Activated naive CD8-positive, alpha-beta T cell treated with anti-CD3 and anti-CD28 coated beads for 36 hours (primary cell): ENCODE data around the gene MCTP1. TPM values are rescaled to one million over a fixed set of nuclear protein-coding genes. Genes with fewer than 3 reads are reported as not detected.

ENCODE experiments used
- DNase-seq: peaks from one replicate; pipeline ENCODE4 v3.0.0; 2021
- H3K27ac Mint-ChIP-seq: one replicate; pipeline ENCODE4 v1.8.0; 2022; ENCODE audit warnings: mild to moderate bottlenecking, moderate library complexity, mixed read lengths
- H3K27me3 Mint-ChIP-seq: one replicate; pipeline ENCODE4 v1.8.0; 2022; ENCODE audit warnings: mild to moderate bottlenecking, mixed read lengths
- H3K36me3 Mint-ChIP-seq: one replicate; pipeline ENCODE4 v1.8.0; 2021; ENCODE audit warnings: mild to moderate bottlenecking, mixed read lengths
- H3K4me1 Mint-ChIP-seq: one replicate; pipeline ENCODE4 v1.8.0; 2021; ENCODE audit warnings: mixed read lengths
- H3K4me3 Mint-ChIP-seq: one replicate; pipeline ENCODE4 v1.8.0; 2022; ENCODE audit warnings: mild to moderate bottlenecking, moderate library complexity, mixed read lengths
- H3K9me3 Mint-ChIP-seq: one replicate; pipeline ENCODE4 v1.8.0; 2022; ENCODE audit warnings: mixed read lengths
- total RNA-seq, 2 experiments: library from RNA; stranded (reverse); gene quantifications; one replicate each; pipeline ENCODE4 v1.2.3, GENCODE V29; 2021

Gene MCTP1
- total RNA-seq, 2 experiments from 2014 or later: 1.1 to 1.3 TPM

DNA sequence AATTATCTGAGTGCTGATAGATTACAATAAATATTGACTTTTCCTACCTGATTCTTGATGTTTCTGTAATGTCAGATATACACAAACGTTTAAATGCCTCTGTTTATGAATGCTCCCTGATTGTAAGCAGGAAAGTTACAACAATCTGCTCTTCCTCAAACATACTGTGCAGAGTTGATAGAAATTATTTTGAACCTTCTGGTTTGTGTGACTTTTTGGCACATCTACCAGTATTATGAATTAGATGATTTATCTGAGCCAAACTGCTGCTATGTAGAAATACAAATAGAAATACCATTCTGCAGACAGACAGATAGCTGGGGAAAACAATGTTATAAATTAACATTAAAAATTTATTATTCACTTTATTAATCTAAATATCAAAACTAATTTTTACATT lies 553.4 kb downstream of the MCTP1 start:
- Mint-ChIP-seq H3K9me3 (no peaks in the 10 kb centered on the region), H3K36me3 (no peaks in the 10 kb centered on the region), H3K4me1 (no peaks in the 10 kb centered on the region), H3K4me3 (no peak overlapping the region), H3K27ac (no peak overlapping the region), H3K27me3 (no peaks in the 10 kb centered on the region)
- DNase-seq: no peak

DNA sequence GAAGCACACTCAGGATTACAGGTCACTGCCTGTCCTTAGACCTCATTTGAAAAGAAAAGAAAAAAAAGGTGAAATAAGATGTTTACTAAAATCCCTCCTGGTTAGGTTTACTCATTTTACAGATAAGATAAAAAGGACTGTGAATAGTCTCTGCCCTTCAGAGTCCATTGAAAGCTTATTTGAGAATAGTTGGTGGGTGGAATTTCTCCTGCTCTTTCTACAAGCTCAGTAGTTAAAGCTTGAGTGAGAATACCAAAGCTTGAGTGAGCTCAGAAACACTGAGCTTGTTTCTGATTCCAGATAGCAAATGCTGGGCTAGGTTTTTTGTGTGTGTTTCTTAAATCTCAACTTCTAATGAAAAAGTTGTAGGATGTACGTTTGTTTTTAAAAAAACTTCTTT lies 559.8 kb downstream of the MCTP1 start:
- Mint-ChIP-seq H3K36me3 (no peaks in the 10 kb centered on the region), H3K4me1 (no peaks in the 10 kb centered on the region), H3K4me3 (no peak overlapping the region), H3K9me3 (no peaks in the 10 kb centered on the region), H3K27ac (no peak overlapping the region), H3K27me3 (no peaks in the 10 kb centered on the region)
- DNase-seq: no peak

DNA sequence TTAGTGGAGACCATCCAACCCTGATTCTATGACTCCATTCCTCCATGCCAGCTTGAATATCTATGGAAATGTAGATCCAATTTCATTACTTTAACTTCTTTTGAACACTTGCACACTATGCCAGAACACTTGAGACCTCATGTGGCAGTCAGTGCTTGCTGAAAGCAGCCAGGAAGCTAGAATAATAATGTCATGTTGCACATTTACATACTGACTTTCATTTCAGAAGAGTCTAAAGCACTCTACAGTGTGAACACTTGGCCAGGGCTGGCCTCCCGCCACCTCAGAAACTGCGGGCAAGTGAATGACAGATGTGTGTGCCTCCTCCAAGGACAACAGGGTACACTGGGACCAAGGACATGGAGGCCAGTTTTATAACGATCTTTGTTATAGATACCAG lies 569.1 kb downstream of the MCTP1 start:
- peaks cover 6% of the 10 kb centered on the region for H3K9me3 Mint-ChIP-seq
- DNase-seq: no peak
- no peaks in the 10 kb centered on the region for H3K27me3 Mint-ChIP-seq
- no peak overlapping the region for H3K27ac Mint-ChIP-seq
- H3K36me3 Mint-ChIP-seq: peaks cover 3% of the 10 kb centered on the region
- no peaks in the 10 kb centered on the region for H3K4me1 Mint-ChIP-seq
- H3K4me3 Mint-ChIP-seq: no peak overlapping the region

DNA sequence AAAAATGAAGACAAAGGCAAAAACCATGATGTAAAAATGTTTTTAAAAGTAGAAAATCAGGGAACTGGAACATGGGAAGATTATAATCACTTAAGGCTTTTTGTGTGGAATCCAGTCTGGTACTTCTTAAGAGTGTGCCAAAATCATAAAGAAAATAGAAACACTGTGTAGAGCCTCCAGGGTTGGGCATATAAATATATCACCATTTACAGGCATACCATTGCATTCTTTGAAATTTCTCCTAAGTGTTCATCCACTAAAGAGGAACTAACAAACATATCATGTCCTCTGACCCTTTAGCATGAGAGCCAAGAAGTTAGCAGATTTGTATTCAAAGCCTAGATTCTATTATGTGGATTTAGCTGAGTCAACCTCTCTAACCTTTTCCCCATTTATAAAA lies 573.1 kb downstream of the MCTP1 start:
- Mint-ChIP-seq H3K27me3 (no peaks in the 10 kb centered on the region), H3K36me3 (peaks cover 9% of the 10 kb centered on the region), H3K27ac (no peak overlapping the region), H3K4me1 (no peaks in the 10 kb centered on the region), H3K4me3 (no peak overlapping the region), H3K9me3 (no peaks in the 10 kb centered on the region)
- no peak for DNase-seq

DNA sequence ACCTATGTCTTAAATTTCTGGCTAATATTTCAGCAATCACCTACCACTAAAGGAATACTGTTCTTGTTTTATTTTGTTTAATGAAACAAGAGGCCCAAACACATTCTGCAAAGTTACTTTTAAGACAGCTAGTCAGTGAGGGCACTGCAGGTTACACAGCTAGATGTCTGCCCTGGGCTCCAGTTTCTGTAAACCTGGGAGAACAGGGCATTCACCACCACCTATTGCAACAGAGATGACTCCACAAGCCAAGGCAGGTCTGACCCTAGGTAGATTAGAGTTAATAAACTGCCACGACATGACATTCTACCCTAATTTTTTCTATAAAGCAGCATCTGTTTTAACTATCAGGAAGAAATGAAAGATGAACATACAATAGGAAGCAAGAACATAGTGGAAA lies 575.6 kb downstream of the MCTP1 start:
- Mint-ChIP-seq H3K27ac (no peak overlapping the region), H3K36me3 (peaks cover 9% of the 10 kb centered on the region), H3K4me1 (no peaks in the 10 kb centered on the region), H3K4me3 (no peak overlapping the region), H3K27me3 (no peaks in the 10 kb centered on the region), H3K9me3 (no peaks in the 10 kb centered on the region)
- no peak for DNase-seq

DNA sequence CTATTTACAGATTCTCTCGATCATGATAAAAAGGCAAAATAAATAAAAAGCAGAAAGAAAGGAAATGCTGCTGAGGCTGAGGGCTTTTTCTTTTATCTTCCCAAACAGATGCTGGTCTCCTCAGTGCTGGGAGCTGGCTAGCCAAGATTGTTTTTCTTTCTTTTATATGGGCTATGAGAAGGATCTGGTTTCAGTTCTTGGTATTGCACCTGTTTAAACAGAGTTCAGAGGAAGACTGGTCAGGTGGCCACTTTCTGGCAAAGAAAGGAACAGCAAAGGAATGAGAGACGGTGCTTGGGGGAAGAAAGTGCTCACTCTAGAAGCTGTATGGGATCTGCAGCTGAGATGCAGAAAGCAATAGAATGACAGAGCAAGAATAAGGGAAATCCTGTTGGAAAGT lies 577.5 kb downstream of the MCTP1 start:
- Mint-ChIP-seq H3K27me3 (no peaks in the 10 kb centered on the region), H3K9me3 (no peaks in the 10 kb centered on the region), H3K36me3 (peaks cover 14% of the 10 kb centered on the region), H3K27ac (no peak overlapping the region), H3K4me3 (no peak overlapping the region), H3K4me1 (peaks cover 5% of the 10 kb centered on the region)
- no peak for DNase-seq

DNA sequence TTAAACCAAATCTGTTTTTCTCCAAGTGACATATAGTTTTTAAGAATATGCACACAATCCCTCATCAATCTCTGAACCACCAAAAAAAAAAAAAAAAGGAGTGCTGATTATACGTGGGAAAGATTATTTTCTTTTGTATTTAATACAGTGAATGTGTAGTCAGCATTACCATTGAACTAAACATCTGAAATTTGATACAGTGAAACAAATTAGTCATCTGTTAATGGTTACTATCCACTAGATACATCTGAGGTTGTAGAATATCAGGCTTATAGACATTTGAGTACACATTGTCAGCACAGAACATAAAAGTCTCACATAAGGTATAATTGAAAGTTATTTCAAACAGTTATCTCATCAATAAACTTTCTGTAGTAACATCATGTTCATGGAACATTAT lies 579.5 kb downstream of the MCTP1 start:
- DNase-seq: no peak
- H3K9me3 Mint-ChIP-seq: no peaks in the 10 kb centered on the region
- H3K27ac Mint-ChIP-seq: no peak overlapping the region
- H3K4me3 Mint-ChIP-seq: no peak overlapping the region
- H3K27me3 Mint-ChIP-seq: no peaks in the 10 kb centered on the region
- peaks cover 11% of the 10 kb centered on the region for H3K36me3 Mint-ChIP-seq
- peaks cover 6% of the 10 kb centered on the region for H3K4me1 Mint-ChIP-seq

DNA sequence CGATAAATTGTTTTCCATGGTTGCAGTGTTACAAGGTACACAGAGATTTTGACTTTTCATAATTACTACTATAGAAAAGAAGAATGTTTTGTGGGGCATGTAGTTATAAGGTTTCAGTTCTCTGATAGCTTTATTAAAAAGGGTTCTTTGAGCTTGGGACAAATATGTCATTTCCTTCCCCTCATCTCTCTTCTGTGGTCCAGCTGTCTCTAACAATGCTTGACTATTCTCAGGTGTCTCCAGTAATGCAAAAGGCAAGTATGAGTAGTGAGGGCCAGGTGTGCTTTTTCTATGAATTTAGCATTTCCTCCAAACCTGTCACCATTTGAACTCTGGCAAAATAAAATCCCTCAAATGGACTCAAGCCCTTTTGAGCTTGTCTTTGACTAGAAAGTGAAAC lies 582.2 kb downstream of the MCTP1 start:
- H3K9me3 Mint-ChIP-seq: no peaks in the 10 kb centered on the region
- H3K4me1 Mint-ChIP-seq: peaks cover 8% of the 10 kb centered on the region
- no peaks in the 10 kb centered on the region for H3K27me3 Mint-ChIP-seq
- H3K4me3 Mint-ChIP-seq: no peak overlapping the region
- H3K36me3 Mint-ChIP-seq: peaks cover 4% of the 10 kb centered on the region
- no peak for DNase-seq
- H3K27ac Mint-ChIP-seq: no peak overlapping the region

DNA sequence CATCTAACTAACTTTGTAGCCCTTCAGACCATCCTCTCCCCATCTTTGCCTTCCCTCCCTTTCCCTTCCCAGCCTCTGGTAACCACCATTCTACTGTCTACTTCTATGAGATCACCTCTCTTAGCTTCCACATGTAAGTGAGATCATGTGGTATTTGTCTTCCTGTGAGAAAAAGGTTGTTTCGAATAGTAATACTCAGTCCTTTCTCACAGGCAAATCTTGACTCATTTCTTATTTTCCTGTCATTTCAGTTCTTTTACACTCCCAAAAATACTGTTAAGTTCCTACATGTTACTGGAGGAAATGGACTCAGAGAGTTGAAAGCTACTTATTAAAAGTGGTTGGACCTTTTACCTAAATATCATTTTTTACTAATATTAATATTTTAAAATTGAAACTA lies 584.3 kb downstream of the MCTP1 start:
- Mint-ChIP-seq H3K4me1 (peaks cover 8% of the 10 kb centered on the region), H3K36me3 (peaks cover 4% of the 10 kb centered on the region), H3K4me3 (no peak overlapping the region), H3K9me3 (no peaks in the 10 kb centered on the region), H3K27ac (no peak overlapping the region), H3K27me3 (no peaks in the 10 kb centered on the region)
- no peak for DNase-seq

DNA sequence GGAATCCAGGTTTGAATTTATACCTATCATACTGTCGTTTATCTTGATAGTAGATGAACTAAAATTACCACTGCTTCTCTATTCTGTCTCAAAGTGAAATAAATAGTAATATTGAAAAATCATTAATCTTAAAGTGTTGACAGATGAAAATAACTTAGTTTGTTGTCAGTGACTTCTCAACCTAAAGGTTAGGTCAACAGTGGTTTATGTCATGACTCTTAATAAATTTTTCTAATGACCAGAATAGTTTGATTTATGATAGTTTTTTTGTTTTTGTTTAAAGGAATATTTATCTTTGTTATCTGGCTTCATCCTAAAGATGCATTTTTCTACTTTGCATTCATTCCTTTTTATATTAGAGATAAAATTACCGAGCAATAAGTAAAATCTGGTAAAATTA lies 585.3 kb downstream of the MCTP1 start:
- Mint-ChIP-seq H3K27ac (no peak overlapping the region), H3K4me1 (peaks cover 8% of the 10 kb centered on the region), H3K9me3 (no peaks in the 10 kb centered on the region), H3K27me3 (no peaks in the 10 kb centered on the region), H3K36me3 (peaks cover 4% of the 10 kb centered on the region), H3K4me3 (no peak overlapping the region)
- DNase-seq: no peak

DNA sequence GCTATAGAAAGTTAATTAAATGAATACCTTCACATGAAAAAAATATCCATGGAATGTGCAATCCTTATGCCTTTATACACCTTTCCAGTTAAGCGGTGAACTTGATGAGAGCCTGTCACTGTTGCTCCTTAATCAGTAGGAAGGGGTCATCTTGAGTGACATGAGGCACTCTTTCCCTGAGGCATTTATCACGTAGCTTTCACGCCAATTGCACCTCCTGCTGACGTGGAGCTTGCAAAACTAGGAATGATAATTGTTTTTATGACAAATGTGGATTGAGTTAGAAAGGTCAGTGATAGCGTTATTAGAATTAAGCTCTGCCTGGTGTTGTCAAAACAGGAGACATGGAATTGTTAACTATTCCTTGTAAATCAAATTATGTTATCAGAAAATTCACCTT lies 586.7 kb downstream of the MCTP1 start:
- no peak overlapping the region for H3K27ac Mint-ChIP-seq
- no peaks in the 10 kb centered on the region for H3K9me3 Mint-ChIP-seq
- H3K4me1 Mint-ChIP-seq: peaks cover 8% of the 10 kb centered on the region
- H3K4me3 Mint-ChIP-seq: no peak overlapping the region
- DNase-seq: no peak
- H3K27me3 Mint-ChIP-seq: no peaks in the 10 kb centered on the region
- peaks cover 4% of the 10 kb centered on the region for H3K36me3 Mint-ChIP-seq

DNA sequence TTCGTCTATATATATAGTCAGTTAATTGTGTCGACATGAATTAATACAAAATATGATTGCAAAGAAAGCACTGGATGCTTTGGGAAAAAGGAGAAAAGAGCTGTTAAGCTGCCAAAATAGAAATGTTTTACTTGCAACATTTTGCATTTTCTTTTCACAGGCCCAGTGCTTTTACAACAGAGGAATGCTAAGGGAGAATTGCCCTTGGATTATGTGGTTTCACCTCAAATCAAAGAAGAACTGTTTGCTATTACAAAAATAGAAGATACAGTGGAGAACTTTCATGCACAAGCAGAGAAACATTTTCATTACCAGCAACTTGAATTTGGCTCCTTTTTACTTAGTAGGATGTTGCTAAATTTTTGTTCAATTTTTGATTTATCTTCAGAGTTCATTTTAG lies 590.2 kb downstream of the MCTP1 start:
- H3K27me3 Mint-ChIP-seq: no peaks in the 10 kb centered on the region
- no peaks in the 10 kb centered on the region for H3K9me3 Mint-ChIP-seq
- peaks cover 3% of the 10 kb centered on the region for H3K36me3 Mint-ChIP-seq
- no peak overlapping the region for H3K4me3 Mint-ChIP-seq
- no peak for DNase-seq
- H3K4me1 Mint-ChIP-seq: no peaks in the 10 kb centered on the region
- no peak overlapping the region for H3K27ac Mint-ChIP-seq

DNA sequence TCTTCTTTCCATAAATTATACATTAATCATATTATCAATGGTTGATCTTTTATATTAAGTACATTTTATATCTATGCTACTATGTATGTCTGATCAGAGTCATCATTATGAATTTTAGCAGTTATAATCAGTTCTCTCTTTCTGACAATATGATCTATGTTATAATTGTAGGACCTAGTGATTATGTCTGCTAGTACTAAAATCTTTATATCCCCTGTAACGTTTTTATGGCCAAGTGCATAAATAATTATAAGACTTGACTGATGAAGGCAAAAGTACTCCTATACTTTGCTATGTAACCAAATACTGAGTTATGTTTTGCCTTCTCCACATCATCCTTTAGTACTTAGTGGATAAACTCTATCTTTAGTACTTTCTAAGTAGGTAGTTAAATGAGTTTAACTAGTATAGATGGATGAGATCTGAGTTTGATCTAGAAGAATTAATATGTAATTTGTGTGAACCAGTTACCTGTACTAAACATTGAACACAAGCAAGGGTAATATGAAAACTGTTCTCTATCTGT lies 591.0 kb downstream of the MCTP1 start:
- H3K36me3 Mint-ChIP-seq: peaks cover 5% of the 10 kb centered on the region

DNA sequence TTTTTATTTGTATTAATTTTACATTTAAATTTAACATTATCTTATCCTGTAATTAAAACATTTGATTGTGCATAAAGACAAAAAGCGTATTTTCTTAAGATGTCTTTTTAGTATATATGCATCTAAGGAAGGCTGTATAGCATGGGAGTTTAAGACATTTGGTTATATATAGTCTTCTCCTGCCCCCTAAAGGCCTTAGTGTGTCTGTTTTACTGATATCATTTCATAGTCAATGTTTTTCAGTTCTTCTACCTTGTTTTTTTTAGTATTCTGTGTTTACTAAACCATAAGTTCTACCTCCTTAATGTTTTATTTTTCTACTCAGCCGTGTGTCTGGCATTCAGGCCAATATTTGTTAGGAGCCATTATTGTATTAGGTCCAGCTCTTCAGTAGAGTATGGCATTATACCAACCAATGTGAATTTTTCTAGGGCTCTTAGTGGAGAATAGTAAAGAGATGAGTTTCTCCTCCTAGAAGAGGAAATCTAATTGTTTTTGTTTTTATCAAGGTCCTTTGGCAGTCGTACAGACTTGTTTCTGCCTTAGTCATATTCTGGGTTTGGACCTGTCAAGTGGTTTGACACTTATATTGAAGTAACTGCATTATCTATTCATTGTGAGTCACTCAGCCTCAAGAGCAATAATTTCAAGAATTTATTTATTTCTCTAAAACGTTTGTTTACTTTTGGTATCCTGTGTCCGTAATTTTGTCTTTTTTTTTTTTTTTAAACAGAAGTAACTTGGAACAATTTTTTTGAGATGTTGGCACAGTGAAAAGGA lies 591.7 kb downstream of the MCTP1 start:
- no peak overlapping the region for H3K4me3 Mint-ChIP-seq
- H3K27ac Mint-ChIP-seq: no peak overlapping the region
- DNase-seq: no peak
- no peaks in the 10 kb centered on the region for H3K9me3 Mint-ChIP-seq
- no peaks in the 10 kb centered on the region for H3K27me3 Mint-ChIP-seq
- peaks cover 6% of the 10 kb centered on the region for H3K36me3 Mint-ChIP-seq
- no peaks in the 10 kb centered on the region for H3K4me1 Mint-ChIP-seq

More for the DNA sequence above, 591.0 kb downstream of the MCTP1 start:
- DNase-seq: no peak
- Mint-ChIP-seq H3K27me3 (no peaks in the 10 kb centered on the region), H3K9me3 (no peaks in the 10 kb centered on the region), H3K4me3 (no peak overlapping the region), H3K4me1 (no peaks in the 10 kb centered on the region), H3K27ac (no peak overlapping the region)

DNA sequence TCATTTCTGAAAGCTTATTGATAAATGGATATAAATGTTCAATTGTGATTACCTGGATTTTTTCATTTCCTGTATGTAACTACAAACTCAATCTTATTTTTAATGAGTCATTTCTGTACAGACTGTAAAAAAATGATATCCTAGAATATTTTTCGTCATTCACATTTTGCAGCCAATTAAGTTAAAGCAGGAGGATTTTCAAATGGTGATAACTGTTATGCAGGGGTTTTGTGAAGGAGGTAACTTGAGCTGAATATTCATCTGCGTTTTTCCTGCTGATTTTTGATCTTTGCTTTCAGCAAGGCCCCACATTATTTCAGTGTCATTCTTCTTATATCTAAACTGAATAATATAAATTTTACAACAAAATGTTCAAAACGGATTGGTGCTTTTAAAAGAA lies 592.3 kb downstream of the MCTP1 start:
- no peak for DNase-seq
- H3K36me3 Mint-ChIP-seq: peaks cover 6% of the 10 kb centered on the region
- H3K27me3 Mint-ChIP-seq: no peaks in the 10 kb centered on the region
- H3K4me3 Mint-ChIP-seq: no peak overlapping the region
- H3K9me3 Mint-ChIP-seq: no peaks in the 10 kb centered on the region
- no peaks in the 10 kb centered on the region for H3K4me1 Mint-ChIP-seq
- H3K27ac Mint-ChIP-seq: no peak overlapping the region

DNA sequence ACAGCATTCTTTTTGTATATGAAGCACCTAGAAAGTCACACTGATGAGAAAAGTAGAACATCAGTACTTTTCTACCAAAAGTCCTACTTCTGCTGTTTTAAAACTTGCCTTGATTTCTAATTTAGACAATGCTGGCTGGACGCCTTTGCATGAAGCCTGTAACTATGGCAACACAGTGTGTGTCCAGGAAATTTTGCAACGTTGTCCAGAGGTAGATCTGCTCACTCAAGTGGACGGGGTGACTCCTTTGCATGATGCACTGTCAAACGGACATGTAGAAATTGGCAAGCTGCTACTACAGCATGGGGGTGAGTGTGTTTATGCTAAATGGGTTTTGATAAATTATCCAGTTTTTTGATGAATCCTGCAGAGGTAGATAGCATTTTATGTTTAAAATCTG lies 592.9 kb downstream of the MCTP1 start:
- H3K36me3 Mint-ChIP-seq: peaks cover 11% of the 10 kb centered on the region
- no peak overlapping the region for H3K4me3 Mint-ChIP-seq
- H3K9me3 Mint-ChIP-seq: no peaks in the 10 kb centered on the region
- no peaks in the 10 kb centered on the region for H3K4me1 Mint-ChIP-seq
- no peaks in the 10 kb centered on the region for H3K27me3 Mint-ChIP-seq
- DNase-seq: no peak
- no peak overlapping the region for H3K27ac Mint-ChIP-seq
